HepG2 (cell line): ENCODE data around the gene NKD1. TPM values are rescaled to one million over a fixed set of nuclear protein-coding genes. Genes with fewer than 3 reads are reported as not detected.

ENCODE experiments used
- FOSL2 ChIP-seq: sonication (generic); formaldehyde crosslinking; IDR thresholded peaks from 2 replicates; pipeline ENCODE4 v1.4.0; 2020; ENCODE audit warnings: missing genetic modification reagents
- GATAD2A ChIP-seq: IDR thresholded peaks from 2 replicates; pipeline ENCODE4 v1.6.1; 2016
- ISL2 ChIP-seq: sonication (generic); formaldehyde crosslinking; IDR thresholded peaks from 2 replicates; pipeline ENCODE4 v1.5.0; 2020; ENCODE audit warnings: missing genetic modification reagents
- KDM3A ChIP-seq: IDR thresholded peaks from 2 replicates; pipeline ENCODE4 v1.6.1; 2018; ENCODE audit warnings: low read depth, missing compliant biosample characterization
- KLF16 ChIP-seq, 2 experiments: sonication (generic) in 1 of 2; formaldehyde crosslinking in 1 of 2; IDR thresholded peaks; 2 replicates each; pipeline versions ENCODE4 v1.6.1 to v1.8.0; 2016 to 2023; ENCODE audit warnings: missing genetic modification reagents in 2 of 2, missing compliant biosample characterization in 1 of 2
- MED1 ChIP-seq: sonication (generic); formaldehyde crosslinking; IDR thresholded peaks from 2 replicates; pipeline ENCODE4 v1.4.0; 2020; ENCODE audit warnings: missing genetic modification reagents
- RBM22 ChIP-seq: fragments of 200-400 bp; formaldehyde crosslinking; optimal IDR thresholded peaks from 2 replicates; pipeline ENCODE3; 2017; ENCODE audit warnings: mild to moderate bottlenecking, low read length, moderate library complexity
- RFX1 ChIP-seq: fragments of 450-650 bp; IDR thresholded peaks from 2 replicates; pipeline ENCODE4 v1.6.1; 2017
- RFXAP ChIP-seq: sonication (generic); formaldehyde crosslinking; IDR thresholded peaks from 2 replicates; pipeline ENCODE4 v1.4.0; 2020; ENCODE audit warnings: missing genetic modification reagents, borderline replicate concordance
- SATB2 ChIP-seq: sonication (generic); formaldehyde crosslinking; IDR thresholded peaks from 2 replicates; pipeline ENCODE4 v1.5.0; 2020; ENCODE audit warnings: missing genetic modification reagents
- SIN3A ChIP-seq: IDR thresholded peaks from 2 replicates; pipeline ENCODE4 v1.6.1; 2011; ENCODE audit warnings: low read depth, mild to moderate bottlenecking, control low read depth, low read length, borderline replicate concordance
- YY1 ChIP-seq: IDR thresholded peaks from 2 replicates; pipeline ENCODE4 v1.6.1; 2011; ENCODE audit warnings: low read length, low read depth, moderate library complexity, mild to moderate bottlenecking; ENCODE audit not compliant: insufficient read depth, insufficient replicate concordance
- ZFY ChIP-seq: sonication (generic); formaldehyde crosslinking; IDR thresholded peaks from 2 replicates; pipeline ENCODE4 v1.4.0; 2020; ENCODE audit warnings: missing genetic modification reagents
- ZNF557 ChIP-seq: sonication (generic); formaldehyde crosslinking; IDR thresholded peaks from 2 replicates; pipeline ENCODE4 v1.4.0; 2020; ENCODE audit warnings: missing genetic modification reagents
- ZNF777 ChIP-seq: sonication (generic); formaldehyde crosslinking; IDR thresholded peaks from 2 replicates; pipeline ENCODE4 v1.4.0; 2020; ENCODE audit warnings: missing genetic modification reagents
- polyA plus RNA-seq, 8 experiments: library from polyadenylated mRNA; depleted of rRNA in 3 of 8; stranded (reverse) in 7 of 8; unstranded in 1 of 8; fragments of >200 nt; fragmentation: Illumina TruSeq in 4 of 8; extraction: Trizol in 4 of 8; gene quantifications; 2 replicates each; pipeline versions ENCODE4 v1.2.1 to v1.2.3, GENCODE V29; 2011 to 2016; ENCODE audit warnings: low read depth in 4 of 8, missing spikeins in 1 of 8, mixed read lengths in 1 of 8; ENCODE audit not compliant: insufficient read depth in 1 of 8
- total RNA-seq, 5 experiments: library from RNA; depleted of rRNA; stranded (reverse); fragments of >200 nt; fragmentation: Illumina TruSeq; extraction: Trizol; gene quantifications; 2 replicates each; pipeline ENCODE4 v1.2.3, GENCODE V29; 2016; ENCODE audit warnings: low read depth in 1 of 5
- TF ChIP-seq, protein P1 (sequence below): sonication (generic); formaldehyde crosslinking; IDR thresholded peaks from 2 replicates; pipeline ENCODE4 v1.8.0; 2022; ENCODE audit warnings: mild to moderate bottlenecking, missing genetic modification reagents, moderate library complexity
- TF ChIP-seq, protein P2 (sequence below): sonication (generic); formaldehyde crosslinking; IDR thresholded peaks from 2 replicates; pipeline ENCODE4 v1.5.1; 2020; ENCODE audit warnings: missing genetic modification reagents, mild to moderate bottlenecking, borderline replicate concordance
- TF ChIP-seq, protein P3 (sequence below): sonication (generic); formaldehyde crosslinking; IDR thresholded peaks from 2 replicates; pipeline ENCODE4 v1.4.0; 2020; ENCODE audit warnings: missing genetic modification reagents, borderline replicate concordance
- TF ChIP-seq, protein P4 (sequence below): sonication (generic); formaldehyde crosslinking; IDR thresholded peaks from 2 replicates; pipeline ENCODE4 v1.4.0; 2020; ENCODE audit warnings: missing genetic modification reagents, borderline replicate concordance
- TF ChIP-seq, protein P5 (sequence below): IDR thresholded peaks from 2 replicates; pipeline ENCODE4 v1.6.1; 2016

NKD1 gene
- total and polyA plus RNA-seq, 2 of the 13 experiments (the other 11 are each of a cell fraction or from before 2014, with no cell fraction given), result 70.4 to 121 TPM

DNA sequence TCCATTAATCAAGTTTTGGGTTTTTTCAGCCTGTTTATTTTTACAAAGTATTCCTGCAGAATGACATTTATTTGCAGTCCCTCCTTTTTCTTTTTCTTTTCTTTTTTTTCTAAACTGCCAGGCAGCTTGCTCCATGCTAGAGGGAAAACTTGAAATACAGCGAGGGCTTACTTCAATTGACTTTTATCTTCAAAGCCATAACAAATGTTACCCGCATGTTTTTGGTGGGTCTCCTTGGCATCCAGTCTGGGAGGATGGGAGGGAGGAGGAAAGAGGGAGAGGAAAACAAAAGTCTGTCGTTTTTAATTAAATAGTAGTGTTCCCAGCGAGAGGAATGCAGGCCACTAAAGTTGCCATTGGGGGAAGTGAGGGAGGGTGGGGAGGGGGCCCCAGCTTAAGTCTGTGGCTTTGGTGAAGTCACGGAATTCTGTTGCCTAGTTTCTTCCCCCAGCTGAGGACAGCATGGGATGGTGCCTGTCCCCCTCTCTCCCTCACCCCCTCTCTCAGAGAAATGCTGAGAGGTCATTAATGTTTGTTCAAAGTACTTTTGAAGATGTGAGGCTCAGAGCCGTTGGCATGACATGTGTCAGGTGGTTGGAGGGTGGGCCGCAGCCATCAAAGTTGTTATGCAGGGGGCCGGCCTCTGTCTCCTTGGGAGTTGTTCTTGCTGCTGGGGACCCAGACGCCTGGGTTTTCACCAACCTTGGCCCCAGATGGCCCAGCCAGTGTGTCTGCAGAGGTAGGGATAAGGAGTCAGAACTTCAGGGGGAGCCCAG, 2.9 kb downstream of the NKD1 start (continued):
- TF ChIP-seq RFX1 (no peak), KLF16 (CRISPR knock-in tag; IDR thresholded peaks at IDR 0.05) (0 out of 4 replicates have a peak, but pooled peaks of 1 of the 2 experiments have one; percentile 20), ZNF777 (CRISPR knock-in tag) (no peak), SIN3A (0 out of 2 replicates have a peak, but pooled peaks have one; percentile 56), RBM22 (peak; percentile 87), FOSL2 (CRISPR knock-in tag) (peak; percentile 29; the same call in 1 of the 2 replicates), SATB2 (CRISPR knock-in tag) (no peak), ZNF557 (CRISPR knock-in tag) (no peak), ZFY (CRISPR knock-in tag) (peak; percentile 27; the same call in 1 of the 2 replicates), KDM3A (CRISPR knock-in tag) (no peak), RFXAP (CRISPR knock-in tag) (no peak), GATAD2A (CRISPR knock-in tag) (0 out of 2 replicates have a peak, but pooled peaks have one; percentile 29), YY1 (peak; percentile 22), ISL2 (CRISPR knock-in tag) (0 out of 2 replicates have a peak, but pooled peaks have one; percentile 36), MED1 (CRISPR knock-in tag) (peak; percentile 68)
- TF ChIP-seq, protein P1, sequence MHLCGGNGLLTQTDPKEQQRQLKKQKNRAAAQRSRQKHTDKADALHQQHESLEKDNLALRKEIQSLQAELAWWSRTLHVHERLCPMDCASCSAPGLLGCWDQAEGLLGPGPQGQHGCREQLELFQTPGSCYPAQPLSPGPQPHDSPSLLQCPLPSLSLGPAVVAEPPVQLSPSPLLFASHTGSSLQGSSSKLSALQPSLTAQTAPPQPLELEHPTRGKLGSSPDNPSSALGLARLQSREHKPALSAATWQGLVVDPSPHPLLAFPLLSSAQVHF (CRISPR knock-in tag), result no peak
- TF ChIP-seq, protein P2, sequence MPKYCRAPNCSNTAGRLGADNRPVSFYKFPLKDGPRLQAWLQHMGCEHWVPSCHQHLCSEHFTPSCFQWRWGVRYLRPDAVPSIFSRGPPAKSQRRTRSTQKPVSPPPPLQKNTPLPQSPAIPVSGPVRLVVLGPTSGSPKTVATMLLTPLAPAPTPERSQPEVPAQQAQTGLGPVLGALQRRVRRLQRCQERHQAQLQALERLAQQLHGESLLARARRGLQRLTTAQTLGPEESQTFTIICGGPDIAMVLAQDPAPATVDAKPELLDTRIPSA (CRISPR knock-in tag), result no peak
- TF ChIP-seq, protein P3, sequence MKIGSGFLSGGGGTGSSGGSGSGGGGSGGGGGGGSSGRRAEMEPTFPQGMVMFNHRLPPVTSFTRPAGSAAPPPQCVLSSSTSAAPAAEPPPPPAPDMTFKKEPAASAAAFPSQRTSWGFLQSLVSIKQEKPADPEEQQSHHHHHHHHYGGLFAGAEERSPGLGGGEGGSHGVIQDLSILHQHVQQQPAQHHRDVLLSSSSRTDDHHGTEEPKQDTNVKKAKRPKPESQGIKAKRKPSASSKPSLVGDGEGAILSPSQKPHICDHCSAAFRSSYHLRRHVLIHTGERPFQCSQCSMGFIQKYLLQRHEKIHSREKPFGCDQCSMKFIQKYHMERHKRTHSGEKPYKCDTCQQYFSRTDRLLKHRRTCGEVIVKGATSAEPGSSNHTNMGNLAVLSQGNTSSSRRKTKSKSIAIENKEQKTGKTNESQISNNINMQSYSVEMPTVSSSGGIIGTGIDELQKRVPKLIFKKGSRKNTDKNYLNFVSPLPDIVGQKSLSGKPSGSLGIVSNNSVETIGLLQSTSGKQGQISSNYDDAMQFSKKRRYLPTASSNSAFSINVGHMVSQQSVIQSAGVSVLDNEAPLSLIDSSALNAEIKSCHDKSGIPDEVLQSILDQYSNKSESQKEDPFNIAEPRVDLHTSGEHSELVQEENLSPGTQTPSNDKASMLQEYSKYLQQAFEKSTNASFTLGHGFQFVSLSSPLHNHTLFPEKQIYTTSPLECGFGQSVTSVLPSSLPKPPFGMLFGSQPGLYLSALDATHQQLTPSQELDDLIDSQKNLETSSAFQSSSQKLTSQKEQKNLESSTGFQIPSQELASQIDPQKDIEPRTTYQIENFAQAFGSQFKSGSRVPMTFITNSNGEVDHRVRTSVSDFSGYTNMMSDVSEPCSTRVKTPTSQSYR (CRISPR knock-in tag), result peak; percentile 58; the same call in 1 of the 2 replicates
- TF ChIP-seq, protein P4, sequence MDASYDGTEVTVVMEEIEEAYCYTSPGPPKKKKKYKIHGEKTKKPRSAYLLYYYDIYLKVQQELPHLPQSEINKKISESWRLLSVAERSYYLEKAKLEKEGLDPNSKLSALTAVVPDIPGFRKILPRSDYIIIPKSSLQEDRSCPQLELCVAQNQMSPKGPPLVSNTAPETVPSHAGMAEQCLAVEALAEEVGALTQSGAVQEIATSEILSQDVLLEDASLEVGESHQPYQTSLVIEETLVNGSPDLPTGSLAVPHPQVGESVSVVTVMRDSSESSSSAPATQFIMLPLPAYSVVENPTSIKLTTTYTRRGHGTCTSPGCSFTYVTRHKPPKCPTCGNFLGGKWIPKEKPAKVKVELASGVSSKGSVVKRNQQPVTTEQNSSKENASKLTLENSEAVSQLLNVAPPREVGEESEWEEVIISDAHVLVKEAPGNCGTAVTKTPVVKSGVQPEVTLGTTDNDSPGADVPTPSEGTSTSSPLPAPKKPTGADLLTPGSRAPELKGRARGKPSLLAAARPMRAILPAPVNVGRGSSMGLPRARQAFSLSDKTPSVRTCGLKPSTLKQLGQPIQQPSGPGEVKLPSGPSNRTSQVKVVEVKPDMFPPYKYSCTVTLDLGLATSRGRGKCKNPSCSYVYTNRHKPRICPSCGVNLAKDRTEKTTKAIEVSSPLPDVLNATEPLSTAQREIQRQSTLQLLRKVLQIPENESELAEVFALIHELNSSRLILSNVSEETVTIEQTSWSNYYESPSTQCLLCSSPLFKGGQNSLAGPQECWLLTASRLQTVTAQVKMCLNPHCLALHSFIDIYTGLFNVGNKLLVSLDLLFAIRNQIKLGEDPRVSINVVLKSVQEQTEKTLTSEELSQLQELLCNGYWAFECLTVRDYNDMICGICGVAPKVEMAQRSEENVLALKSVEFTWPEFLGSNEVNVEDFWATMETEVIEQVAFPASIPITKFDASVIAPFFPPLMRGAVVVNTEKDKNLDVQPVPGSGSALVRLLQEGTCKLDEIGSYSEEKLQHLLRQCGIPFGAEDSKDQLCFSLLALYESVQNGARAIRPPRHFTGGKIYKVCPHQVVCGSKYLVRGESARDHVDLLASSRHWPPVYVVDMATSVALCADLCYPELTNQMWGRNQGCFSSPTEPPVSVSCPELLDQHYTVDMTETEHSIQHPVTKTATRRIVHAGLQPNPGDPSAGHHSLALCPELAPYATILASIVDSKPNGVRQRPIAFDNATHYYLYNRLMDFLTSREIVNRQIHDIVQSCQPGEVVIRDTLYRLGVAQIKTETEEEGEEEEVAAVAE (CRISPR knock-in tag), result no peak
- TF ChIP-seq, protein P5, sequence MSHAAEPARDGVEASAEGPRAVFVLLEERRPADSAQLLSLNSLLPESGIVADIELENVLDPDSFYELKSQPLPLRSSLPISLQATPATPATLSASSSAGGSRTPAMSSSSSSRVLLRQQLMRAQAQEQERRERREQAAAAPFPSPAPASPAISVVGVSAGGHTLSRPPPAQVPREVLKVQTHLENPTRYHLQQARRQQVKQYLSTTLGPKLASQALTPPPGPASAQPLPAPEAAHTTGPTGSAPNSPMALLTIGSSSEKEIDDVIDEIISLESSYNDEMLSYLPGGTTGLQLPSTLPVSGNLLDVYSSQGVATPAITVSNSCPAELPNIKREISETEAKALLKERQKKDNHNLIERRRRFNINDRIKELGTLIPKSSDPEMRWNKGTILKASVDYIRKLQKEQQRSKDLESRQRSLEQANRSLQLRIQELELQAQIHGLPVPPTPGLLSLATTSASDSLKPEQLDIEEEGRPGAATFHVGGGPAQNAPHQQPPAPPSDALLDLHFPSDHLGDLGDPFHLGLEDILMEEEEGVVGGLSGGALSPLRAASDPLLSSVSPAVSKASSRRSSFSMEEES (CRISPR knock-in tag), result peak; percentile 64
